IMR-90 (cell line): ENCODE data around the gene CCDC88C. TPM values are rescaled to one million over a fixed set of nuclear protein-coding genes. Genes with fewer than 3 reads are reported as not detected.

ENCODE experiments used
- ATAC-seq: fragments of 200-7000 bp; cut with Tn5 transposase; 2 replicates; pipeline ENCODE4 v1.9.1; 2020; ENCODE audit warnings: low read depth, mild to moderate bottlenecking, moderate library complexity
- BruUV-seq: library from RNA; stranded (reverse); fragments of 400-500 nt; replicated peaks from 2 replicates; lab custom pipeline; 2021; lab: Mats Ljungman, UMichigan
- CTCF ChIA-PET: fragments of 300-600 bp; formaldehyde crosslinking; extraction: SDS; loops from one replicate; lab custom pipeline; 2021; ENCODE audit warnings: antibody characterized with exemption; lab: Yijun Ruan, JAX
- POLR2A ChIA-PET: fragments of 300-600 bp; sonication (Branson Sonifier 250); formaldehyde crosslinking; loops from one replicate; lab custom pipeline; 2022; ENCODE audit warnings: antibody characterized with exemption; ENCODE audit not compliant: unreplicated experiment; lab: Charles Lee
- DNase-seq: peaks from one replicate; pipeline ENCODE4 v3.0.0; 2013
- H2AFZ ChIP-seq: replicated peaks from 2 replicates; pipeline ENCODE3; 2013; ENCODE audit warnings: low read length, mild to moderate bottlenecking; ENCODE audit not compliant: poor library complexity
- H2AK5ac ChIP-seq: 2 replicates; pipeline ENCODE4 v1.6.1; 2013; ENCODE audit warnings: low read depth, low read length, inconsistent platforms
- H2AK9ac ChIP-seq: replicated peaks from 2 replicates; pipeline ENCODE3; 2013; ENCODE audit warnings: mild to moderate bottlenecking, low read depth, low read length, moderate library complexity; ENCODE audit not compliant: poor library complexity
- H2BK120ac ChIP-seq: 2 replicates; pipeline ENCODE4 v1.6.1; 2013; ENCODE audit warnings: low read depth, low read length, inconsistent platforms
- H2BK15ac ChIP-seq: 3 replicates; pipeline ENCODE4 v1.6.1; 2013; ENCODE audit warnings: low read depth, low read length, inconsistent platforms
- H2BK20ac ChIP-seq: 2 replicates; pipeline ENCODE4 v1.6.1; 2013; ENCODE audit warnings: low read depth, mild to moderate bottlenecking, inconsistent platforms, low read length, moderate library complexity
- H2BK5ac ChIP-seq: 2 replicates; pipeline ENCODE4 v1.6.1; 2013; ENCODE audit warnings: mild to moderate bottlenecking, low read depth, low read length, inconsistent platforms; ENCODE audit not compliant: poor library complexity, severe bottlenecking
- H3K14ac ChIP-seq: replicated peaks from 2 replicates; pipeline ENCODE4 v1.6.1; 2013; ENCODE audit warnings: low read depth, low read length, inconsistent platforms
- H3K18ac ChIP-seq: 2 replicates; pipeline ENCODE4 v1.6.1; 2013; ENCODE audit warnings: low read depth, low read length, control low read depth
- H3K23ac ChIP-seq: 2 replicates; pipeline ENCODE4 v1.6.1; 2013; ENCODE audit warnings: low read depth, low read length, inconsistent platforms
- H3K27ac ChIP-seq: 2 replicates; pipeline ENCODE4 v1.5.1; 2013; ENCODE audit warnings: mild to moderate bottlenecking, control low read depth, low read length; ENCODE audit not compliant: insufficient read depth
- H3K27me3 ChIP-seq: 2 replicates; pipeline ENCODE4 v1.6.1; 2013; ENCODE audit warnings: low read length; ENCODE audit not compliant: control insufficient read depth, insufficient read depth
- H3K36me3 ChIP-seq: 2 replicates; pipeline ENCODE4 v1.6.1; 2013; ENCODE audit warnings: low read length, mixed read lengths; ENCODE audit not compliant: control insufficient read depth, insufficient read depth
- H3K4ac ChIP-seq: 2 replicates; pipeline ENCODE4 v1.6.1; 2013; ENCODE audit warnings: low read depth, low read length, inconsistent platforms
- H3K4me1 ChIP-seq: 2 replicates; pipeline ENCODE4 v1.6.1; 2013; ENCODE audit warnings: low read length, mixed read lengths; ENCODE audit not compliant: control insufficient read depth, insufficient read depth
- H3K4me2 ChIP-seq: 2 replicates; pipeline ENCODE4 v1.6.1; 2013; ENCODE audit warnings: low read depth, mild to moderate bottlenecking, control low read depth, low read length, moderate library complexity
- H3K4me3 ChIP-seq: 2 replicates; pipeline ENCODE4 v1.5.1; 2013; ENCODE audit warnings: low read depth, mild to moderate bottlenecking, control low read depth, low read length, moderate library complexity; ENCODE audit not compliant: insufficient read depth
- H3K56ac ChIP-seq: 2 replicates; pipeline ENCODE4 v1.6.1; 2013; ENCODE audit warnings: low read length, inconsistent platforms; ENCODE audit not compliant: insufficient read depth; ENCODE audit errors: extremely low read depth
- H3K79me1 ChIP-seq, 2 experiments: 2 replicates each; pipeline ENCODE4 v1.6.1; 2013; ENCODE audit warnings: low read length in 2 of 2, inconsistent platforms in 1 of 2, low read depth in 1 of 2
- H3K9ac ChIP-seq: 2 replicates; pipeline ENCODE4 v1.6.1; 2013; ENCODE audit warnings: low read depth, low read length, control low read depth
- H3K9me1 ChIP-seq: 2 replicates; pipeline ENCODE4 v1.6.1; 2013; ENCODE audit warnings: low read length, inconsistent platforms; ENCODE audit not compliant: insufficient read depth
- H3K9me3 ChIP-seq: 2 replicates; pipeline ENCODE4 v1.6.1; 2013; ENCODE audit warnings: low read length; ENCODE audit not compliant: control insufficient read depth, insufficient read depth
- H4K20me1 ChIP-seq: 2 replicates; pipeline ENCODE4 v1.6.1; 2013; ENCODE audit warnings: low read length, inconsistent platforms; ENCODE audit not compliant: insufficient read depth
- H4K5ac ChIP-seq: 2 replicates; pipeline ENCODE4 v1.6.1; 2013; ENCODE audit warnings: mild to moderate bottlenecking, low read depth, low read length, control low read depth
- H4K8ac ChIP-seq, 2 experiments: 2 replicates each; pipeline ENCODE4 v1.6.1; 2013; ENCODE audit warnings: low read depth in 2 of 2, low read length in 2 of 2, control low read depth in 1 of 2, inconsistent platforms in 1 of 2
- H4K91ac ChIP-seq: 2 replicates; pipeline ENCODE4 v1.6.1; 2013; ENCODE audit warnings: low read depth, low read length, inconsistent platforms; ENCODE audit not compliant: insufficient read depth
- CHD1 ChIP-seq: IDR thresholded peaks from 2 replicates; pipeline ENCODE4 v1.6.1; 2012; ENCODE audit warnings: low read depth, low read length, improper control_type of control experiment
- MAFK ChIP-seq: IDR thresholded peaks from 2 replicates; pipeline ENCODE4 v1.6.1; 2012; ENCODE audit warnings: low read depth, low read length, improper control_type of control experiment
- RCOR1 ChIP-seq: IDR thresholded peaks from 2 replicates; pipeline ENCODE4 v1.6.1; 2012; ENCODE audit warnings: mild to moderate bottlenecking, low read length, improper control_type of control experiment; ENCODE audit not compliant: insufficient replicate concordance
- RFX5 ChIP-seq: IDR thresholded peaks from 2 replicates; pipeline ENCODE4 v1.8.0; 2012; ENCODE audit warnings: low read depth, mild to moderate bottlenecking, low read length, moderate library complexity
- WGBS, 2 experiments: methylation state at CpG; one replicate each; pipeline versions ENCODE4 v1.1.5 to v1.1.7; 2013; ENCODE audit warnings: missing lambda C conversion rate in 2 of 2; ENCODE audit not compliant: insufficient read length in 1 of 2; ENCODE audit errors: extremely low coverage in 2 of 2; 5-methylcytosine and 5-hydroxymethylcytosine counted together
- dilution Hi-C: fragments of 300-500 bp; cut with HindIII; formaldehyde crosslinking; loops from one replicate; pipeline ENCODE4 v1.14.3; 2018; ENCODE audit warnings: low sequenced_read_pairs; ENCODE audit not compliant: unreplicated experiment
- in situ Hi-C: fragments of 300-500 bp; cut with MboI; formaldehyde crosslinking; loops from 3 replicates; pipeline ENCODE4 v1.14.3; 2019; ENCODE audit warnings: low sequenced_read_pairs, inconsistent platforms, mixed read lengths
- intact Hi-C: fragments of 100-400 bp; cut with micrococcal nuclease; formaldehyde crosslinking; loops from 2 replicates; pipeline ENCODE4 v1.10.0; 2022
- polyA plus RNA-seq, 3 experiments: library from polyadenylated mRNA; depleted of rRNA; stranded (reverse); fragments of >200 nt; gene quantifications; 2 replicates each; pipeline ENCODE4 v1.2.3, GENCODE V29; 2012; ENCODE audit warnings: low replicate concordance in 1 of 3
- total RNA-seq: library from RNA; depleted of rRNA; stranded (reverse); fragments of >200 nt; gene quantifications from 2 replicates; pipeline ENCODE4 v1.2.3, GENCODE V29; 2012
- TF ChIP-seq, protein P1 (sequence below): fragments of 150-350 bp; IDR thresholded peaks from 2 replicates; pipeline ENCODE4 v1.6.1; 2016; ENCODE audit warnings: low read depth, mild to moderate bottlenecking, low read length, moderate library complexity, borderline replicate concordance

CCDC88C gene
- total and polyA plus RNA-seq, 2 of the 4 experiments (the other 2 are of a cell fraction): 0.17 to 0.18 TPM

DNA sequence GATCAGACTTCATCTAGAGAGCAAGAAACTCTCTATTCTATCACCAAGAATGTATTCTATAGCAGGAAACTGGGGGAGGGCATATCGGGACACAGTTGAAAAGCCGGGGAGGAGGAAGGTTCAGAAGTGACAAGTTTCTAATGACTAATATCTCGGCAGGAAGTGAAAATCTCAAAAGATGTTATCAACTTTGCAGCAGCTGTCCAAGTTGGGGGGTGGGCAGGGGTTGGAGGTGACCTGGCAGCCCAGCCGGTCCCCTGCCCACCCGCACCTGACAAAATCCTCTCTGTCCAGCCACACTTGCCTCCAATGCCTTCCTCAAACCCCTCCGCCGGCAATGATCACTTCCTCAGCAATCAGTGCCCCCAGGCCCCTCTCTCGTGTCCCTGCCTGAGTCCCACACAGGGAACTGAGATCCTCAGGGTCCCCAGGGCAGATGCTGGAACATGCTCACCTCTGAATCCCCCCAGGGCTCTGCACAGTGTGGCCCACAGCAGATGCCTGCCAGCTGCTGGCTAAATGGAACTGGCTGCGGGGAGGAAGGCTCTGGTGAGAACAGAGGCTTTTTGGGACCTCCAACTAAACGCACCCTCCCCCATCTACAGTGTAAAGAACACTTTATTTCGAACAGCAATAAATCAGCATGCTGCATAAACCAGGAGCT, 43.9 kb downstream of the CCDC88C start:
- no peak overlapping the region for H3K18ac ChIP-seq
- 40% methylated on average over 1 of the region's 11 CpGs; no CpG with 5 or more reads in 1 of the 2 experiments for WGBS, 2 experiments

More for the DNA sequence above, 43.9 kb downstream of the CCDC88C start:
- Histone ChIP-seq H3K4ac (no peak overlapping the region), H2BK120ac (no peak overlapping the region), H3K14ac (no peak overlapping the region), H4K91ac (no peak overlapping the region), H4K8ac (no peak overlapping the region), H3K9ac (no peak overlapping the region), H3K4me3 (no peak overlapping the region), H2AFZ (no peak overlapping the region), H3K9me3 (no peaks in the 10 kb centered on the region), H3K4me2 (no peak overlapping the region), H3K56ac (no peak overlapping the region), H4K5ac (no peak overlapping the region), H2BK20ac (no peak overlapping the region), H2AK5ac (no peak overlapping the region), H3K23ac (no peak overlapping the region), H3K79me1 (no peaks in the 10 kb centered on the region), H3K27me3 (peaks cover 4% of the 10 kb centered on the region; the same call in 1 of the 2 replicates), H2BK5ac (no peak overlapping the region), H2BK15ac (no peak overlapping the region), H3K27ac (no peak overlapping the region), H3K36me3 (no peaks in the 10 kb centered on the region), H3K4me1 (no peaks in the 10 kb centered on the region), H2AK9ac (no peak overlapping the region), H4K20me1 (no peaks in the 10 kb centered on the region), H3K9me1 (no peaks in the 10 kb centered on the region)
- dilution Hi-C loops: no loop called here
- TF ChIP-seq, protein P1, sequence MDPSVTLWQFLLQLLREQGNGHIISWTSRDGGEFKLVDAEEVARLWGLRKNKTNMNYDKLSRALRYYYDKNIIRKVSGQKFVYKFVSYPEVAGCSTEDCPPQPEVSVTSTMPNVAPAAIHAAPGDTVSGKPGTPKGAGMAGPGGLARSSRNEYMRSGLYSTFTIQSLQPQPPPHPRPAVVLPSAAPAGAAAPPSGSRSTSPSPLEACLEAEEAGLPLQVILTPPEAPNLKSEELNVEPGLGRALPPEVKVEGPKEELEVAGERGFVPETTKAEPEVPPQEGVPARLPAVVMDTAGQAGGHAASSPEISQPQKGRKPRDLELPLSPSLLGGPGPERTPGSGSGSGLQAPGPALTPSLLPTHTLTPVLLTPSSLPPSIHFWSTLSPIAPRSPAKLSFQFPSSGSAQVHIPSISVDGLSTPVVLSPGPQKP: no peak
- TF ChIP-seq RCOR1: no peak
- TF ChIP-seq RFX5: no peak
- TF ChIP-seq MAFK: no peak
- no peak for TF ChIP-seq CHD1
- CTCF ChIA-PET: interaction anchor here (0.6 kb wide), 1 partner anchor 42 kb away, joined by 3 read pairs; no protein-coding TSS in a partner anchor
- POLR2A ChIA-PET: no interaction called here
- BruUV-seq: no TSS peak
- in situ Hi-C loops: no loop called here
- DNase-seq (no peak), ATAC-seq (no peak)
- intact Hi-C loops: no loop called here
